Measurements from ENCODE around the gene ARPP21. TPM values are rescaled to one million over a fixed set of nuclear protein-coding genes. Genes with fewer than 3 reads are reported as not detected.

Gene ARPP21
- total and polyA plus RNA-seq, 2 donors (not counting 3 experiments of a cell fraction or from before 2014, with no cell fraction given), result not detected

GRCh38 chr3:35782355-35782754 lies 143.0 kb downstream of the ARPP21 start:
- Histone ChIP-seq H3K4me2 (ENCODE audit: insufficient read depth, low read length) (no peak overlapping the region), H3K9me1 (replicated peaks; ENCODE audit: control insufficient read depth, extremely low read depth, insufficient read depth, low read length) (no peaks in the 10 kb centered on the region), H3K27me3 (ENCODE audit: control insufficient read depth in 2 of 2, insufficient read depth in 2 of 2, low read length in 2 of 2) (no peaks in the 10 kb centered on the region), H4K20me1 (replicated peaks; ENCODE audit: control insufficient read depth, extremely low read depth, insufficient read depth, low read length) (no peaks in the 10 kb centered on the region), H3K27ac (ENCODE audit: insufficient read depth, low read depth, low read length) (no peak overlapping the region), H3K9me3 (replicated peaks; ENCODE audit: control insufficient read depth, insufficient read depth, low read length) (no peaks in the 10 kb centered on the region), H2AFZ (ENCODE audit: low read depth, low read length) (no peak overlapping the region), H3K4me1 (ENCODE audit: control insufficient read depth, extremely low read depth, insufficient read depth, low read length) (no peaks in the 10 kb centered on the region), H3K36me3 (ENCODE audit: control insufficient read depth in 2 of 2, extremely low read depth in 1 of 2, insufficient read depth in 2 of 2, low read length in 2 of 2) (no peaks in the 10 kb centered on the region), H3K79me2 (ENCODE audit: control insufficient read depth, insufficient read depth, low read length) (no peaks in the 10 kb centered on the region), H3K4me3 (replicated peaks in 1 of 3; ENCODE audit: insufficient read depth in 1 of 3, low read depth in 1 of 3, low read length in 3 of 3) (no peak overlapping the region), H3K9ac (replicated peaks; ENCODE audit: extremely low read depth, insufficient read depth, low read length) (no peak overlapping the region)
- no peak for TF ChIP-seq EZH2 (IDR thresholded peaks at IDR 0.05; ENCODE audit: borderline replicate concordance, low read depth, low read length, severe bottlenecking)
- TF ChIP-seq GATA2 (IDR thresholded peaks at IDR 0.05; ENCODE audit: insufficient read depth, insufficient read length, low read depth, low read length), result no peak
- TF ChIP-seq JUN (IDR thresholded peaks at IDR 0.05; ENCODE audit: borderline replicate concordance, insufficient read depth, insufficient read length, low read depth), result no peak
- no peak for TF ChIP-seq POLR2AphosphoS5 (IDR thresholded peaks at IDR 0.05; ENCODE audit: insufficient read depth, low read depth, low read length)
- no peak for TF ChIP-seq MAX (IDR thresholded peaks at IDR 0.05; ENCODE audit: insufficient read depth, insufficient read length)
- no peak for TF ChIP-seq MYC (IDR thresholded peaks at IDR 0.05; ENCODE audit: low read depth, low read length)
- no peak for TF ChIP-seq POLR2A (IDR thresholded peaks at IDR 0.05; ENCODE audit: low read depth, low read length)
- TF ChIP-seq FOS (IDR thresholded peaks at IDR 0.05; ENCODE audit: borderline replicate concordance, insufficient read depth, low read length), result no peak
- TF ChIP-seq CTCF (IDR thresholded peaks at IDR 0.05; ENCODE audit: extremely low read depth in 1 of 2, insufficient read depth in 1 of 2, low read depth in 1 of 2, low read length in 2 of 2), result no peak
- ChIA-PET POLR2A (no interaction called here), CTCF (no interaction called here)
- no peak for DNase-seq (ENCODE audit: low read depth, low spot score)
- FAIRE-seq, result no peak
- no TSS peak for BruUV-seq (replicated peaks)
- intact Hi-C loops (cut with micrococcal nuclease) (no loop called here), dilution Hi-C loops (cut with MboI; ENCODE audit: extremely low pct_ligation_motif_present, low sequenced_read_pairs) (no loop called here)

Measured in endothelial cell of umbilical vein (primary cell).